GM18511 (cell line): ENCODE results near the gene MYH9.

Experiments used
- ATAC-seq: cut with Tn5 transposase; IDR thresholded peaks from one replicate; pipeline ENCODE4 v1.9.1; 2021; ENCODE audit warnings: mild to moderate bottlenecking, moderate library complexity; ENCODE audit not compliant: unreplicated experiment

The MYH9 gene

GRCh38 chr22:36369004-36369921 is 18.5 kb downstream of the MYH9 start:
- ATAC-seq, result no peak

GRCh38 chr22:36368359-36368983 is 19.3 kb downstream of the MYH9 start:
- ATAC-seq, result no peak

- ATAC-seq, result no peak
Measured at GRCh38 chr22:36367479-36367878, 20.3 kb downstream of the MYH9 start.

GRCh38 chr22:36367066-36367465 is 20.7 kb downstream of the MYH9 start:
- ATAC-seq, result no peak

GRCh38 chr22:36366291-36366708 is 21.5 kb downstream of the MYH9 start:
- ATAC-seq, result no peak

- ATAC-seq, result no peak
Measured at GRCh38 chr22:36365020-36365411, 22.8 kb downstream of the MYH9 start.

GRCh38 chr22:36364255-36365019 is 23.3 kb downstream of the MYH9 start:
- no peak for ATAC-seq

GRCh38 chr22:36363349-36363981 is 24.3 kb downstream of the MYH9 start:
- ATAC-seq, result no peak

- ATAC-seq, result no peak
Measured at GRCh38 chr22:36362932-36363331, 24.8 kb downstream of the MYH9 start.

- ATAC-seq, result no peak
Measured at GRCh38 chr22:36362075-36362474, 25.7 kb downstream of the MYH9 start.

GRCh38 chr22:36360871-36361383 is 26.8 kb downstream of the MYH9 start:
- ATAC-seq, result no peak

- ATAC-seq, result no peak
Measured at GRCh38 chr22:36360011-36360410, 27.8 kb downstream of the MYH9 start.

GRCh38 chr22:36359470-36359996 is 28.2 kb downstream of the MYH9 start:
- no peak for ATAC-seq

GRCh38 chr22:36358533-36359469 is 29.0 kb downstream of the MYH9 start:
- no peak for ATAC-seq

GRCh38 chr22:36356708-36357624 is 30.8 kb downstream of the MYH9 start:
- no peak for ATAC-seq

- no peak for ATAC-seq
Measured at GRCh38 chr22:36355894-36356293, 31.9 kb downstream of the MYH9 start.

GRCh38 chr22:36355362-36355761 is 32.4 kb downstream of the MYH9 start:
- ATAC-seq, result no peak

GRCh38 chr22:36352803-36353507 is 34.8 kb downstream of the MYH9 start:
- no peak for ATAC-seq
